NCI-H345 treated with DMSO at 0.1 percent for 48 hours (cell line): ENCODE results near the gene LDAH.

ENCODE experiments used
- DNase-seq: peaks from one replicate; lab custom pipeline; 2025; ENCODE audit not compliant: unreplicated experiment; lab: John Stamatoyannopoulos, UW

The LDAH gene

DNA sequence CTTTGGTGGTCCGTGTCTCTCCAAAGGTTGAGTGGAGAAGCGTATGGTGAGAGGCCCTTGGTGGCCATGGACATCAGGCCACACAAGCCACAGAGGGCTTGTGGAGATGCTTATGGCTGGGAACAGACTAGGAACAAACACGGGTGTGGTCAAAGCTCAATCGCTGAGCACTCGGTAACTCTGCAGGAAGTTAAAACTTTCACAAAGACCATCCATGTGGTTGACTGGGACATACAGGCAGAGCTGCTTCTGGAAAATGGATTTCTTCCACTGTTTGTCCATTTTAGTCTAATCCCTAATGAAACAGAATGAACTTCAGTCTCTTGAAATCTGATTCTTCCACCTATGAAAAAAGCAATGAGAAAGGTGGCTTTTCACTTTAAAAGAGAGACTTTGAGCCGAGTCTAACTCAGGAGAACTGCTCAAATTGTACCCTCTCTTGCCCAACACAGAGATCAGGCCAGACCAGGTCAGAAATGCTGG is 138.3 kb downstream of the LDAH start:
- no peak for DNase-seq

GRCh38 chr2:20682167-20682920 is 140.6 kb downstream of the LDAH start:
- no peak for DNase-seq

- DNase-seq, result no peak
Observed at GRCh38 chr2:20680744-20681375, 142.0 kb downstream of the LDAH start.

GRCh38 chr2:20678780-20679179 is 144.1 kb downstream of the LDAH start:
- no peak for DNase-seq

- no peak for DNase-seq
Observed at GRCh38 chr2:20678086-20678395, 144.9 kb downstream of the LDAH start.

- DNase-seq, result no peak
Observed at GRCh38 chr2:20677301-20678085, 145.4 kb downstream of the LDAH start.

DNA sequence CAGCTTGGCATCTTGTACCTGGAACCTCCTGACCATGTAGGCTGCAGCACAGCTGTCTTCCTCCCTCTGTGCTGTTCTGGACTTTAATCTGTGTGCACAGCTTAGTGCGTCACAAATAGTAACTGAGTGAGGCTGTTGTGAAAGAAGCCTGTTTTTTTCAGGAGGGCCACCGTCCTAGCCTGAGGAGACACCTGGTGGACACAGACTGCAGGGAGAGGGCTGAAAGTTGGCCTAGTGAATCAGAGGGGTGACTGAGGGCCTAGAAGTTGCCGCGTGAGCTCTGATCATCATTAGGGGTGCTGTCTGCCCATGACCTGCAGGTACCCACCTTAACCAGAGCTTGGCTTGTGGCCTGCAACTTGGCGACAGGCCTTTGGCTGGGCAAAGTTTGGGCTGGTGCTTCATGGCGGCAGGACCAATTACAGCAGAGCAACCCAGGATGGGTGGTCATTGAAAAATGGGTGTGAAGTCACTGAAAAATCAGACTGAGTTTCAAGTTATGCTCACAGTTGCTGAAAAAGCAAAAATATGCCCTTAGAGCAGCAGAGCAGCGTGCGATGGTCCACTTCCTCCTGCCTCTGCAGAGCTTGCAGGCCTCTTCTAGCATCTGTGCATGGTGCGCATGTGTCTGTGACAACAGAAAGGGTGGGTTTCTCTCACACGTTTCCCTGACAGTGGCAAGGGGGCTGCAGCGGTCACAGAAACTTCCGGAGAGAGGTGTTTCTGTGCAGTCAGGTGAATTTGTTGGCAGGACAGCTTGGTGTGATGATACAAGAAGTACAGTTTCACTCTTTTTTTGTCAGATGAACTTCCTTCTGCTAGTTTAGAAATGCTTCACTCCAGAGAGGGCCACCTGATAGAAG is 146.3 kb downstream of the LDAH start:
- DNase-seq, result no peak

GRCh38 chr2:20675701-20676352 is 147.1 kb downstream of the LDAH start:
- no peak for DNase-seq

- DNase-seq, result no peak
Observed at GRCh38 chr2:20674974-20675679, 147.8 kb downstream of the LDAH start.

- no peak for DNase-seq
Observed at GRCh38 chr2:20674309-20674965, 148.5 kb downstream of the LDAH start.

- no peak for DNase-seq
Observed at GRCh38 chr2:20673686-20674308, 149.1 kb downstream of the LDAH start.

- DNase-seq, result no peak
Observed at GRCh38 chr2:20672201-20672951, 150.5 kb downstream of the LDAH start.

- DNase-seq, result no peak
Observed at GRCh38 chr2:20671736-20672080, 151.2 kb downstream of the LDAH start.

GRCh38 chr2:20671036-20671735 is 151.7 kb downstream of the LDAH start:
- no peak for DNase-seq

- DNase-seq, result no peak
Observed at GRCh38 chr2:20670315-20671035, 152.4 kb downstream of the LDAH start.

DNA sequence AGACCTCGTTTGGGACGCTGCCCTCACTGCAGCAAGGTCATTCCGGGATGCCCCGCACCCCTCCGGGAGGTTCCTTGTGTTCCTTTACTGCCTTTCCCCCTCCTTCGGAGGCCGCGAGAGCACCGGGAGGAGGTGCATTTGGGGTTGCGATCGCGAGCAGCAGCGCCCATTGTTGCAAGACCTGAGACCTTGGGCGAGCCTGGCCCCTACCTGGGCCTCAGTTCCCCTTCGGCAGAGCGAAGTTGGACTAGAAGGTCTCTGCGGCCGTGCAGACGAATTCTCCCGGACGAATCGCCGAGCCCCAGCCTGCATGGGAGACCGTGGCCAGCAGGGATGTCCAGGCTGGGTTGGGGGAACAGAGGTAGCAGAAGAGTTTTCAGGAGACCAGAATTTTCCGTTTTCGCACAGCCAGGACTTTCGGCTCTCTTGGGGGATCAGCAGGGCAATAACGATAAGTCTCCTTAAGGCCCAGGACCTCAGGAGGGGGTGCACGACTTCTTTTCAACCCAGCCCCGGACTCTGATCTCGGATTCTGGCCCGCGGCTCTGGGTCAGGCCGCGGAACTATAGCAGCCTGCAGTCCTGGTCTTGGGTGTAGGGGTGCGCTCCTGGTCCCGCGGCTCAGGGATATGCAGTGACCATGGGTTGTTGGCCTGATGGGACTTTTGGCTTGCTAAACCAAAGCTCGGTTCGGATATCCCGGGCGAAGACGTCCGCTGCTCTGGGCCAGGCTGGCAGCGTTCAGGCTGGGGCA is 153.2 kb downstream of the LDAH start:
- no peak for DNase-seq
